Neural cell (in vitro differentiated cells): ENCODE data around the gene RMDN2. TPM values are rescaled to one million over a fixed set of nuclear protein-coding genes. Genes with fewer than 3 reads are reported as not detected.

Experiments used
- H2AFZ ChIP-seq: fragments of 200-600, 300-800 bp; sonication (generic), shearing (Covaris generic); 2 replicates; pipeline ENCODE4 v1.6.0; 2014; ENCODE audit warnings: low read depth, mild to moderate bottlenecking, antibody characterized with exemption, low read length, moderate library complexity
- H3F3A ChIP-seq: fragments of 200-600 bp; shearing (Covaris generic); 2 replicates; pipeline ENCODE4 v1.6.1; 2016; ENCODE audit warnings: mild to moderate bottlenecking, moderate library complexity, mixed read lengths, antibody characterized with exemption, low read length; ENCODE audit not compliant: insufficient read depth, poor library complexity, severe bottlenecking
- H3K27ac ChIP-seq: fragments of 200-600, 300-800 bp; sonication (generic), shearing (Covaris generic); 2 replicates; pipeline ENCODE4 v1.5.1; 2014; ENCODE audit warnings: mild to moderate bottlenecking, low read length, moderate library complexity
- H3K27me3 ChIP-seq: fragments of 300-800, 200-600 bp; sonication (generic), shearing (Covaris generic); 2 replicates; pipeline ENCODE4 v1.6.0; 2014; ENCODE audit warnings: mild to moderate bottlenecking, low read depth, low read length, moderate library complexity; ENCODE audit not compliant: insufficient read depth
- H3K36me3 ChIP-seq: fragments of 300-800, 200-600 bp; sonication (generic), shearing (Covaris generic); 2 replicates; pipeline ENCODE4 v1.5.1; 2014; ENCODE audit warnings: mild to moderate bottlenecking, antibody characterized with exemption, low read length, moderate library complexity; ENCODE audit not compliant: insufficient read depth
- H3K4me2 ChIP-seq: fragments of 300-800, 200-600 bp; sonication (generic), shearing (Covaris generic); 2 replicates; pipeline ENCODE4 v1.6.0; 2014; ENCODE audit warnings: mild to moderate bottlenecking, low read length
- H3K4me3 ChIP-seq: fragments of 300-800, 200-600 bp; sonication (generic), shearing (Covaris generic); 2 replicates; pipeline ENCODE4 v1.5.1; 2014; ENCODE audit warnings: mild to moderate bottlenecking, low read length, moderate library complexity
- H3K79me2 ChIP-seq: fragments of 200-600 bp; shearing (Covaris generic); replicated peaks from 2 replicates; pipeline ENCODE4 v1.6.0; 2014; ENCODE audit warnings: mild to moderate bottlenecking, low read length, moderate library complexity; ENCODE audit not compliant: insufficient read depth
- H3K9ac ChIP-seq: fragments of 300-800, 200-600 bp; sonication (generic), shearing (Covaris generic); 2 replicates; pipeline ENCODE4 v1.6.1; 2016; ENCODE audit warnings: mild to moderate bottlenecking, low read length, mixed read lengths
- H3K9me2 ChIP-seq: fragments of 200-600 bp; shearing (Covaris generic); 2 replicates; pipeline ENCODE4 v1.6.1; 2016; ENCODE audit warnings: mild to moderate bottlenecking, low read length, mixed read lengths; ENCODE audit not compliant: insufficient read depth
- H3K9me3 ChIP-seq: fragments of 200-600, 300-800 bp; sonication (generic), shearing (Covaris generic); 2 replicates; pipeline ENCODE4 v1.6.1; 2016; ENCODE audit warnings: mild to moderate bottlenecking, mixed run types, low read length, moderate library complexity, mixed read lengths
- H4K20me1 ChIP-seq: fragments of 200-600 bp; shearing (Covaris generic); 2 replicates; pipeline ENCODE4 v1.6.1; 2016; ENCODE audit warnings: mild to moderate bottlenecking, mixed run types; ENCODE audit not compliant: insufficient read depth
- EP300 ChIP-seq: fragments of 450-650 bp; conservative IDR thresholded peaks from 2 replicates; pipeline ENCODE4 v1.6.1; 2014; ENCODE audit warnings: antibody characterized with exemption, mild to moderate bottlenecking, moderate library complexity; ENCODE audit not compliant: poor library complexity, severe bottlenecking
- EZH2 ChIP-seq: fragments of 200-600, 300-800 bp; shearing (Covaris generic), sonication (generic); IDR thresholded peaks from 2 replicates; pipeline ENCODE4 v1.6.1; 2014; ENCODE audit warnings: antibody characterized with exemption, low read length, borderline replicate concordance, mild to moderate bottlenecking; ENCODE audit not compliant: insufficient read depth, poor library complexity, severe bottlenecking
- MXI1 ChIP-seq: fragments of 450-650 bp; conservative IDR thresholded peaks from 2 replicates; pipeline ENCODE4 v1.6.1; 2014; ENCODE audit warnings: antibody characterized with exemption, mild to moderate bottlenecking; ENCODE audit not compliant: poor library complexity, severe bottlenecking
- POLR2AphosphoS5 ChIP-seq: IDR thresholded peaks from 2 replicates; pipeline ENCODE4 v1.6.1; 2012
- RAD21 ChIP-seq: fragments of 450-650 bp; conservative IDR thresholded peaks from 2 replicates; pipeline ENCODE4 v1.6.1; 2014; ENCODE audit warnings: antibody characterized with exemption, mild to moderate bottlenecking, moderate library complexity
- SMC3 ChIP-seq: fragments of 450-650 bp; conservative IDR thresholded peaks from 2 replicates; pipeline ENCODE4 v1.6.1; 2014; ENCODE audit warnings: antibody characterized with exemption, mild to moderate bottlenecking, moderate library complexity; ENCODE audit not compliant: poor library complexity
- TAF1 ChIP-seq: IDR thresholded peaks from 2 replicates; pipeline ENCODE4 v1.6.1; 2012; ENCODE audit warnings: low read depth
- polyA plus RNA-seq: library from polyadenylated mRNA; depleted of rRNA; stranded (reverse); fragments of >200 nt; gene quantifications from 2 replicates; pipeline ENCODE4 v1.2.3, GENCODE V29; 2014
- TF ChIP-seq, protein P1 (sequence below): fragments of 450-650 bp; IDR thresholded peaks from 2 replicates; pipeline ENCODE4 v1.5.1; 2014; ENCODE audit warnings: antibody characterized with exemption, mild to moderate bottlenecking, moderate library complexity; ENCODE audit not compliant: poor library complexity, severe bottlenecking
- TF ChIP-seq, protein P2 (sequence below): IDR thresholded peaks from 2 replicates; pipeline ENCODE4 v1.6.1; 2012; ENCODE audit warnings: borderline replicate concordance

The RMDN2 gene
- polyA plus RNA-seq, 1 donor from 2014 or later = 5.5 TPM

GRCh38 chr2:38033646-38034045 is 108.6 kb downstream of the RMDN2 start:
- H4K20me1 ChIP-seq = no peaks in the 10 kb centered on the region
- H3K27me3 ChIP-seq = no peaks in the 10 kb centered on the region
- TF ChIP-seq, protein P1, sequence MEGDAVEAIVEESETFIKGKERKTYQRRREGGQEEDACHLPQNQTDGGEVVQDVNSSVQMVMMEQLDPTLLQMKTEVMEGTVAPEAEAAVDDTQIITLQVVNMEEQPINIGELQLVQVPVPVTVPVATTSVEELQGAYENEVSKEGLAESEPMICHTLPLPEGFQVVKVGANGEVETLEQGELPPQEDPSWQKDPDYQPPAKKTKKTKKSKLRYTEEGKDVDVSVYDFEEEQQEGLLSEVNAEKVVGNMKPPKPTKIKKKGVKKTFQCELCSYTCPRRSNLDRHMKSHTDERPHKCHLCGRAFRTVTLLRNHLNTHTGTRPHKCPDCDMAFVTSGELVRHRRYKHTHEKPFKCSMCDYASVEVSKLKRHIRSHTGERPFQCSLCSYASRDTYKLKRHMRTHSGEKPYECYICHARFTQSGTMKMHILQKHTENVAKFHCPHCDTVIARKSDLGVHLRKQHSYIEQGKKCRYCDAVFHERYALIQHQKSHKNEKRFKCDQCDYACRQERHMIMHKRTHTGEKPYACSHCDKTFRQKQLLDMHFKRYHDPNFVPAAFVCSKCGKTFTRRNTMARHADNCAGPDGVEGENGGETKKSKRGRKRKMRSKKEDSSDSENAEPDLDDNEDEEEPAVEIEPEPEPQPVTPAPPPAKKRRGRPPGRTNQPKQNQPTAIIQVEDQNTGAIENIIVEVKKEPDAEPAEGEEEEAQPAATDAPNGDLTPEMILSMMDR = no peak

DNA sequence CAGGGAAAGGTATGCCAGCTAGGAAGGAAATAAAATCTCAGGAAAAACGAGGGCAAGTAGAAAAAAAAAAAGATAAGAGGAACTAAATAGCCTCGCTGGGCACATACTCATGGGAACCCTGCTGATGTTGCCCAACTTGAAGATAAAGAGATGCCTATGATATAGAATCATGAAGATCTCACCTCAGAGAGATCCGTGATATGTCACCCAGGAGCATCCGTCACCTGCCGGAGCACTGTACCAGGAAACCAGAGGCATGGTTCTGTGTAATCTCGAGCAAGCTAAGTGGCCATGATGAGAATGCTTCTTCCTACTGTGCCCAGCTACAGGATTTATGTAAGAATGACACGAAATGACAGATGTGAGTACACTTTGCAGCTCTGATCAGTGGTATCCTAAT is 110.9 kb downstream of the RMDN2 start:
- Histone ChIP-seq H3K36me3 (no peaks in the 10 kb centered on the region), H3K27ac (no peak overlapping the region), H2AFZ (no peak overlapping the region), H3K9me3 (no peaks in the 10 kb centered on the region), H3K79me2 (no peaks in the 10 kb centered on the region), H3K9ac (no peak overlapping the region), H3K4me3 (no peak overlapping the region), H3F3A (no peaks in the 10 kb centered on the region), H3K27me3 (no peaks in the 10 kb centered on the region), H3K9me2 (no peaks in the 10 kb centered on the region), H4K20me1 (no peaks in the 10 kb centered on the region), H3K4me2 (no peak overlapping the region)
- TF ChIP-seq EZH2 (no peak), EP300 (no peak), TAF1 (no peak), POLR2AphosphoS5 (no peak), MXI1 (no peak), SMC3 (no peak), RAD21 (no peak)
- TF ChIP-seq, protein P1 = no peak
- TF ChIP-seq, protein P2, sequence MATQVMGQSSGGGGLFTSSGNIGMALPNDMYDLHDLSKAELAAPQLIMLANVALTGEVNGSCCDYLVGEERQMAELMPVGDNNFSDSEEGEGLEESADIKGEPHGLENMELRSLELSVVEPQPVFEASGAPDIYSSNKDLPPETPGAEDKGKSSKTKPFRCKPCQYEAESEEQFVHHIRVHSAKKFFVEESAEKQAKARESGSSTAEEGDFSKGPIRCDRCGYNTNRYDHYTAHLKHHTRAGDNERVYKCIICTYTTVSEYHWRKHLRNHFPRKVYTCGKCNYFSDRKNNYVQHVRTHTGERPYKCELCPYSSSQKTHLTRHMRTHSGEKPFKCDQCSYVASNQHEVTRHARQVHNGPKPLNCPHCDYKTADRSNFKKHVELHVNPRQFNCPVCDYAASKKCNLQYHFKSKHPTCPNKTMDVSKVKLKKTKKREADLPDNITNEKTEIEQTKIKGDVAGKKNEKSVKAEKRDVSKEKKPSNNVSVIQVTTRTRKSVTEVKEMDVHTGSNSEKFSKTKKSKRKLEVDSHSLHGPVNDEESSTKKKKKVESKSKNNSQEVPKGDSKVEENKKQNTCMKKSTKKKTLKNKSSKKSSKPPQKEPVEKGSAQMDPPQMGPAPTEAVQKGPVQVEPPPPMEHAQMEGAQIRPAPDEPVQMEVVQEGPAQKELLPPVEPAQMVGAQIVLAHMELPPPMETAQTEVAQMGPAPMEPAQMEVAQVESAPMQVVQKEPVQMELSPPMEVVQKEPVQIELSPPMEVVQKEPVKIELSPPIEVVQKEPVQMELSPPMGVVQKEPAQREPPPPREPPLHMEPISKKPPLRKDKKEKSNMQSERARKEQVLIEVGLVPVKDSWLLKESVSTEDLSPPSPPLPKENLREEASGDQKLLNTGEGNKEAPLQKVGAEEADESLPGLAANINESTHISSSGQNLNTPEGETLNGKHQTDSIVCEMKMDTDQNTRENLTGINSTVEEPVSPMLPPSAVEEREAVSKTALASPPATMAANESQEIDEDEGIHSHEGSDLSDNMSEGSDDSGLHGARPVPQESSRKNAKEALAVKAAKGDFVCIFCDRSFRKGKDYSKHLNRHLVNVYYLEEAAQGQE = no peak

More at GRCh38 chr2:38033646-38034045, 108.6 kb downstream of the RMDN2 start:
- Histone ChIP-seq H3K79me2 (no peaks in the 10 kb centered on the region), H2AFZ (no peak overlapping the region), H3K4me2 (no peak overlapping the region), H3K27ac (no peak overlapping the region), H3K4me3 (no peak overlapping the region), H3F3A (no peaks in the 10 kb centered on the region), H3K36me3 (no peaks in the 10 kb centered on the region), H3K9me3 (no peaks in the 10 kb centered on the region), H3K9me2 (no peaks in the 10 kb centered on the region), H3K9ac (no peak overlapping the region)
